ENCODE measurements around the gene GABPB1.

GABPB1 gene

DNA sequence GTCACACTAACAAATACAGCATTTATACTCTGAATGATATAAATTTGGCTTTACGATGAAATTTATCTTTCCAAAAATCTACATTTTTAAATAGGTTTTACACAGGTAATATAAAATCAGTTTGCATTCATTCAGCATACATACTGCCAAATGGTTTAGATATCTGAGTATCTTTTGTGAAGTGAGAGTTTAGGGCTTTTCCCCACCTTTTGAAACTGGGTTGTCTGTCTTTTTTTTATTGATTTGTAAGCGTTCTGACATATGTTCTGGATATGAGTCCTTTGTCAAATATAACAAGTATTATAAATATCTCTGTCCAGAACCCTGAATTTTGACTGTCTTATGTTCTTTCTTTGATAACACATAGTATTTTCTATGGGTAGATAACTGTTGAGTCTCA, 42.4 kb downstream of the GABPB1 start:
- peaks cover 8% of the 10 kb centered on the region for H3K9me3 ChIP-seq (ENCODE audit: control insufficient read depth, low read length)
- no peak overlapping the region for H3K9ac ChIP-seq (ENCODE audit: low read length)
- DNase-seq (ENCODE audit: low read depth), result no peak
- H3K36me3 ChIP-seq (ENCODE audit: control insufficient read depth, insufficient read depth, low read length, severe bottlenecking), result peaks cover 6% of the 10 kb centered on the region
- H3K4me1 ChIP-seq (ENCODE audit: control insufficient read depth, insufficient read depth, low read length), result peaks cover 8% of the 10 kb centered on the region
- no peaks in the 10 kb centered on the region for H3K27me3 ChIP-seq (replicated peaks; ENCODE audit: control insufficient read depth, insufficient read depth, low read length)
- H3K4me3 ChIP-seq (ENCODE audit: low read length), result no peak overlapping the region

- H3K4me1 ChIP-seq (ENCODE audit: control insufficient read depth, insufficient read depth, low read length), result peaks cover 9% of the 10 kb centered on the region
- H3K9ac ChIP-seq (ENCODE audit: low read length), result no peak overlapping the region
- H3K4me3 ChIP-seq (ENCODE audit: low read length), result no peak overlapping the region
- DNase-seq (ENCODE audit: low read depth), result no peak
- H3K27me3 ChIP-seq (replicated peaks; ENCODE audit: control insufficient read depth, insufficient read depth, low read length), result no peaks in the 10 kb centered on the region
- H3K9me3 ChIP-seq (ENCODE audit: control insufficient read depth, low read length), result peaks cover 10% of the 10 kb centered on the region
- peaks cover 11% of the 10 kb centered on the region for H3K36me3 ChIP-seq (ENCODE audit: control insufficient read depth, insufficient read depth, low read length, severe bottlenecking)
These were observed 47.2 kb downstream of the GABPB1 start for GRCh38 chr15:50307799-50308198.

- Histone ChIP-seq H3K4me1 (ENCODE audit: control insufficient read depth, insufficient read depth, low read length) (peaks cover 9% of the 10 kb centered on the region), H3K9me3 (ENCODE audit: control insufficient read depth, low read length) (peaks cover 10% of the 10 kb centered on the region), H3K4me3 (ENCODE audit: low read length) (peak overlapping the region; percentile 16), H3K27me3 (replicated peaks; ENCODE audit: control insufficient read depth, insufficient read depth, low read length) (no peaks in the 10 kb centered on the region), H3K9ac (ENCODE audit: low read length) (peak overlapping the region; percentile 57), H3K36me3 (ENCODE audit: control insufficient read depth, insufficient read depth, low read length, severe bottlenecking) (peaks cover 19% of the 10 kb centered on the region)
- DNase-seq (ENCODE audit: low read depth), result peak; percentile 48
These were observed 50.2 kb downstream of the GABPB1 start for GRCh38 chr15:50304836-50305235.

DNA sequence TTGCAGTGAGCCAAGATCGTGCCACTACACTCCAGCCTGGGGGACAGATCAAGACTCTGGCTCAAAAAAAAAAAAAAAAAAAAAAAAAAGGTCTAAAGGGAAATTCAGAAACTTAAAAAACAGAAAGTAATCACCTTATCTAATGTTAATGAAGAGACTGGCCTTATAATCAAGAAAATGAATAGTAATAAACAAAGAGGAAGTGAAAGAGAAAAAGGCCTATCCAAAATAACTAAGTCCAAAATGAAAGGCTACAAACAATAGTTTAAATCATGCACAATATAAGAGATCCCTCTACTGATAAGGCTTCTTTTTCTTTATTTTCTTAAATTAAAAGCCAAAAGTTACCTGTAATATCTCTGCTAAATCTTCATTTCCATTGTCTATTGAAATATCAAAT, 52.4 kb downstream of the GABPB1 start:
- no peak overlapping the region for H3K9ac ChIP-seq (ENCODE audit: low read length)
- no peak for DNase-seq (ENCODE audit: low read depth)
- H3K27me3 ChIP-seq (replicated peaks; ENCODE audit: control insufficient read depth, insufficient read depth, low read length), result no peaks in the 10 kb centered on the region
- H3K36me3 ChIP-seq (ENCODE audit: control insufficient read depth, insufficient read depth, low read length, severe bottlenecking), result peaks cover 17% of the 10 kb centered on the region
- peaks cover 9% of the 10 kb centered on the region for H3K4me1 ChIP-seq (ENCODE audit: control insufficient read depth, insufficient read depth, low read length)
- no peak overlapping the region for H3K4me3 ChIP-seq (ENCODE audit: low read length)
- peaks cover under 1% of the 10 kb centered on the region for H3K9me3 ChIP-seq (ENCODE audit: control insufficient read depth, low read length)

- Histone ChIP-seq H3K9me3 (ENCODE audit: control insufficient read depth, low read length) (no peaks in the 10 kb centered on the region), H3K4me1 (ENCODE audit: control insufficient read depth, insufficient read depth, low read length) (no peaks in the 10 kb centered on the region), H3K27me3 (replicated peaks; ENCODE audit: control insufficient read depth, insufficient read depth, low read length) (no peaks in the 10 kb centered on the region), H3K9ac (ENCODE audit: low read length) (no peak overlapping the region), H3K36me3 (ENCODE audit: control insufficient read depth, insufficient read depth, low read length, severe bottlenecking) (peaks cover 19% of the 10 kb centered on the region), H3K4me3 (ENCODE audit: low read length) (no peak overlapping the region)
- no peak for DNase-seq (ENCODE audit: low read depth)
These were observed 56.7 kb downstream of the GABPB1 start for GRCh38 chr15:50298340-50298739.

GRCh38 chr15:50295966-50296365, 59.0 kb downstream of the GABPB1 start:
- Histone ChIP-seq H3K4me3 (ENCODE audit: low read length) (no peak overlapping the region), H3K27me3 (replicated peaks; ENCODE audit: control insufficient read depth, insufficient read depth, low read length) (no peaks in the 10 kb centered on the region), H3K9ac (ENCODE audit: low read length) (no peak overlapping the region), H3K36me3 (ENCODE audit: control insufficient read depth, insufficient read depth, low read length, severe bottlenecking) (peaks cover 16% of the 10 kb centered on the region), H3K9me3 (ENCODE audit: control insufficient read depth, low read length) (no peaks in the 10 kb centered on the region), H3K4me1 (ENCODE audit: control insufficient read depth, insufficient read depth, low read length) (no peaks in the 10 kb centered on the region)
- DNase-seq (ENCODE audit: low read depth), result no peak

DNA sequence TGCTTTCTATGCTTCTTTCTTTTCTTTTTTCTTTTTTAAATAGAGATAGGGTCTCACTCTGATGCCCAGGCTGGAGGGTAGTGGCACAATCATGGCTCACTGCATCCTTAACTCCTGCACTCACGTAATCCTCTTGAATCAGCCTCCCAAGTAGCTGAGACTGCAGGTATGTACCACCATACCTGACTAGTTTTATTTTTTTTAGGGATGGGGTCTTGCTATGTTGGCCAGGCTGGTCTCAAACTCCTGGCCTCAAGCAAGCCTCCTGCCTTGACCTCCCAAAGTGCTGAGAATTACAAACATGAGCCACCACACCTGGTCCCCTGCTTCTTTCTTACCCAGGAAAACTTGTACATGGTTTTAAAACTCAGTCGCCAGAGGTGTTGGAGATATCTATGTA, 65.2 kb downstream of the GABPB1 start:
- H3K9me3 ChIP-seq (ENCODE audit: control insufficient read depth, low read length), result no peaks in the 10 kb centered on the region
- no peak overlapping the region for H3K4me3 ChIP-seq (ENCODE audit: low read length)
- no peaks in the 10 kb centered on the region for H3K4me1 ChIP-seq (ENCODE audit: control insufficient read depth, insufficient read depth, low read length)
- H3K36me3 ChIP-seq (ENCODE audit: control insufficient read depth, insufficient read depth, low read length, severe bottlenecking), result peaks cover 25% of the 10 kb centered on the region
- DNase-seq (ENCODE audit: low read depth), result no peak
- H3K27me3 ChIP-seq (replicated peaks; ENCODE audit: control insufficient read depth, insufficient read depth, low read length), result no peaks in the 10 kb centered on the region
- H3K9ac ChIP-seq (ENCODE audit: low read length), result no peak overlapping the region

GRCh38 chr15:50287324-50288116, 67.5 kb downstream of the GABPB1 start:
- H3K9me3 ChIP-seq (ENCODE audit: control insufficient read depth, low read length), result no peaks in the 10 kb centered on the region
- no peak overlapping the region for H3K4me3 ChIP-seq (ENCODE audit: low read length)
- DNase-seq (ENCODE audit: low read depth), result no peak
- H3K36me3 ChIP-seq (ENCODE audit: control insufficient read depth, insufficient read depth, low read length, severe bottlenecking), result peaks cover 25% of the 10 kb centered on the region
- H3K4me1 ChIP-seq (ENCODE audit: control insufficient read depth, insufficient read depth, low read length), result no peaks in the 10 kb centered on the region
- H3K27me3 ChIP-seq (replicated peaks; ENCODE audit: control insufficient read depth, insufficient read depth, low read length), result no peaks in the 10 kb centered on the region
- no peak overlapping the region for H3K9ac ChIP-seq (ENCODE audit: low read length)

DNA sequence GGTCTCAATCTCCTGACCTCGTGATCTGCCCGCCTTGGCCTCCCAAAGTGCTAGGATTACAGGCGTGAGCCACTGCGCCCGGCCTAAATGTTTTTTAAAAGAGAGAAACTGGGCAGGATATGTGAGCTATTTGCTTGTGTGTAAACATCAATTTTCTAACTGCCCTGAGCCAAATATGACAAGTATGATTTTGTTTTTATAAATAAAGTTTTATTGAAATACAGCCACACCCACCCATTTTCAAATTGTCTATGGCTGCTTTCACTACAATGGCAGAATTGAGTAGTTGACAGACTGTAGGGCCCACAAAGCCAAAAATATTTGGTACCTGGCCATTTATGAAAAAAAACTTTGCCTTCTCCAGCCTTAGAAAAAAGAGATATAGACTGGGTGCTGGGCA, 73.6 kb downstream of the GABPB1 start:
- H3K9ac ChIP-seq (ENCODE audit: low read length), result no peak overlapping the region
- H3K4me1 ChIP-seq (ENCODE audit: control insufficient read depth, insufficient read depth, low read length), result no peaks in the 10 kb centered on the region
- H3K27me3 ChIP-seq (replicated peaks; ENCODE audit: control insufficient read depth, insufficient read depth, low read length), result no peaks in the 10 kb centered on the region
- H3K9me3 ChIP-seq (ENCODE audit: control insufficient read depth, low read length), result no peaks in the 10 kb centered on the region
- no peak overlapping the region for H3K4me3 ChIP-seq (ENCODE audit: low read length)
- H3K36me3 ChIP-seq (ENCODE audit: control insufficient read depth, insufficient read depth, low read length, severe bottlenecking), result peaks cover 8% of the 10 kb centered on the region
- no peak for DNase-seq (ENCODE audit: low read depth)

- no peaks in the 10 kb centered on the region for H3K36me3 ChIP-seq (ENCODE audit: control insufficient read depth, insufficient read depth, low read length, severe bottlenecking)
- H3K4me3 ChIP-seq (ENCODE audit: low read length), result no peak overlapping the region
- H3K27me3 ChIP-seq (replicated peaks; ENCODE audit: control insufficient read depth, insufficient read depth, low read length), result no peaks in the 10 kb centered on the region
- no peak for DNase-seq (ENCODE audit: low read depth)
- no peaks in the 10 kb centered on the region for H3K9me3 ChIP-seq (ENCODE audit: control insufficient read depth, low read length)
- H3K4me1 ChIP-seq (ENCODE audit: control insufficient read depth, insufficient read depth, low read length), result no peaks in the 10 kb centered on the region
- no peak overlapping the region for H3K9ac ChIP-seq (ENCODE audit: low read length)
These were observed 74.7 kb downstream of the GABPB1 start for GRCh38 chr15:50280271-50280670.

GRCh38 chr15:50278496-50278895, 76.5 kb downstream of the GABPB1 start:
- Histone ChIP-seq H3K36me3 (ENCODE audit: control insufficient read depth, insufficient read depth, low read length, severe bottlenecking) (no peaks in the 10 kb centered on the region), H3K4me1 (ENCODE audit: control insufficient read depth, insufficient read depth, low read length) (no peaks in the 10 kb centered on the region), H3K4me3 (ENCODE audit: low read length) (no peak overlapping the region), H3K9ac (ENCODE audit: low read length) (no peak overlapping the region), H3K9me3 (ENCODE audit: control insufficient read depth, low read length) (no peaks in the 10 kb centered on the region), H3K27me3 (replicated peaks; ENCODE audit: control insufficient read depth, insufficient read depth, low read length) (no peaks in the 10 kb centered on the region)
- DNase-seq (ENCODE audit: low read depth), result peak; percentile 19

DNA sequence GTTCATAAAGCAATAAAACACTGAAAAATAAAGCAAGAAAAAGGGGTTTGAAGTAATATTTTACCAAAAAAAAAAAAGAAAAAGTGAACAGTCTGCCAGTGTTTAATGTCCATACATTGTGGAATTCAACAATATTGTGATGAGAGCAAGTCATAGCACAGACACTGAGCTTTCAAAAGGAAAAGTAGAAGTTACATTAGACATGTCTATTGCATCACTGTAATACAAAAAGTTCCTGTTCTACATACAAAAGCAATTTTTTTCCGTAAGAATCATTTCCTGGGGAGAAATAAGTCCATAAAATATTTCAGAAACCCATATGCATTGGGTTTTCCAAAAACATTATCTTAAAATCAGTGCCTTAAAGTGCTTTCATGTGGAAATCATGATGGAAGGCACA, 77.6 kb downstream of the GABPB1 start:
- no peaks in the 10 kb centered on the region for H3K27me3 ChIP-seq (replicated peaks; ENCODE audit: control insufficient read depth, insufficient read depth, low read length)
- DNase-seq (ENCODE audit: low read depth), result no peak
- no peak overlapping the region for H3K4me3 ChIP-seq (ENCODE audit: low read length)
- no peaks in the 10 kb centered on the region for H3K4me1 ChIP-seq (ENCODE audit: control insufficient read depth, insufficient read depth, low read length)
- no peaks in the 10 kb centered on the region for H3K36me3 ChIP-seq (ENCODE audit: control insufficient read depth, insufficient read depth, low read length, severe bottlenecking)
- H3K9me3 ChIP-seq (ENCODE audit: control insufficient read depth, low read length), result no peaks in the 10 kb centered on the region
- H3K9ac ChIP-seq (ENCODE audit: low read length), result no peak overlapping the region

Data from adipocyte (in vitro differentiated cells).